Measurements from ENCODE around the gene ADM5. TPM values are rescaled to one million over a fixed set of nuclear protein-coding genes. Genes with fewer than 3 reads are reported as not detected.

Gene ADM5
- total and polyA plus RNA-seq, 11 donors = 0.14 to 1.6 (median 0.60) TPM; not detected in 1

- Histone ChIP-seq H3K27me3 (no peaks in the 10 kb centered on the region), H3K27ac (no peak overlapping the region), H3K9me3 (no peaks in the 10 kb centered on the region), H3K4me3 (no peak overlapping the region), H3K4me1 (no peaks in the 10 kb centered on the region), H3K36me3 (peaks cover 0 to 94% (median 88%) of the 10 kb centered on the region in 9 donors)
- intact Hi-C loops (cut with DNase I) = no loop called here
- no peak for DNase-seq
- WGBS, 4 donors = 95 to 97% (median 96%) methylated on average over 89 to 110 of the region's 110 CpGs
- ATAC-seq = no peak
- TF ChIP-seq POLR2A (IDR thresholded peaks at IDR 0.05) (no peak), CTCF (IDR thresholded peaks at IDR 0.05) (no peak)
Observed at GRCh38 chr19:49651820-49652550, 37.4 kb upstream of the ADM5 start.

GRCh38 chr19:49652551-49653465, 36.6 kb upstream of the ADM5 start:
- 94 to 95% (median 95%) methylated on average over 43 to 58 of the region's 58 CpGs for WGBS, 4 donors
- H3K36me3 ChIP-seq = peaks cover 0 to 94% (median 88%) of the 10 kb centered on the region in 9 donors

GRCh38 chr19:49653466-49653806, 36.0 kb upstream of the ADM5 start:
- Histone ChIP-seq H3K27ac (no peak overlapping the region), H3K36me3 (peaks cover 3 to 94% (median 87%) of the 10 kb centered on the region in 9 donors), H3K4me1 (no peaks in the 10 kb centered on the region), H3K4me3 (no peak overlapping the region), H3K9me3 (no peaks in the 10 kb centered on the region), H3K27me3 (no peaks in the 10 kb centered on the region)
- DNase-seq (no peak), ATAC-seq (no peak)
- WGBS, 4 donors = 82 to 86% (median 85%) methylated on average over 10 to 13 of the region's 13 CpGs
- TF ChIP-seq CTCF (IDR thresholded peaks at IDR 0.05) = no peak
- no peak for TF ChIP-seq POLR2A (IDR thresholded peaks at IDR 0.05)
- intact Hi-C loops (cut with DNase I) = no loop called here

More at GRCh38 chr19:49652551-49653465, 36.6 kb upstream of the ADM5 start:
- Histone ChIP-seq H3K27me3 (no peaks in the 10 kb centered on the region), H3K4me3 (no peak overlapping the region), H3K4me1 (no peaks in the 10 kb centered on the region), H3K27ac (no peak overlapping the region), H3K9me3 (no peaks in the 10 kb centered on the region)
- no peak for DNase-seq
- no peak for ATAC-seq
- intact Hi-C loops (cut with DNase I) = no loop called here
- TF ChIP-seq POLR2A (IDR thresholded peaks at IDR 0.05) = no peak
- no peak for TF ChIP-seq CTCF (IDR thresholded peaks at IDR 0.05)

GRCh38 chr19:49654581-49654980, 34.8 kb upstream of the ADM5 start:
- ATAC-seq = no peak
- Histone ChIP-seq H3K27ac (no peak overlapping the region), H3K27me3 (no peaks in the 10 kb centered on the region), H3K4me3 (no peak overlapping the region), H3K36me3 (peaks cover 6 to 98% (median 88%) of the 10 kb centered on the region in 9 donors), H3K4me1 (no peaks in the 10 kb centered on the region), H3K9me3 (no peaks in the 10 kb centered on the region)
- WGBS, 4 donors = 76 to 83% (median 76%) methylated on average over 10 of the region's 10 CpGs
- DNase-seq = no peak
- intact Hi-C loops (cut with DNase I) = no loop called here
- TF ChIP-seq CTCF (IDR thresholded peaks at IDR 0.05) (no peak), POLR2A (IDR thresholded peaks at IDR 0.05) (no peak)
